CD4-positive, alpha-beta T cell treated with Interferon alpha-2 for 1 hour (primary cell): Measurements from ENCODE around the gene MCM7.
A peak's percentile ranks its signal among the peaks of the same experiment; 100 is the strongest.

Experiments
- DNase-seq, 2 donors: peaks; one replicate each; pipeline ENCODE4 v3.0.0-alpha.2; 2020 to 2022

MCM7 gene

GRCh38 chr7:100093054-100093453 is 8.1 kb downstream of the MCM7 start:
- no peak for DNase-seq

DNA sequence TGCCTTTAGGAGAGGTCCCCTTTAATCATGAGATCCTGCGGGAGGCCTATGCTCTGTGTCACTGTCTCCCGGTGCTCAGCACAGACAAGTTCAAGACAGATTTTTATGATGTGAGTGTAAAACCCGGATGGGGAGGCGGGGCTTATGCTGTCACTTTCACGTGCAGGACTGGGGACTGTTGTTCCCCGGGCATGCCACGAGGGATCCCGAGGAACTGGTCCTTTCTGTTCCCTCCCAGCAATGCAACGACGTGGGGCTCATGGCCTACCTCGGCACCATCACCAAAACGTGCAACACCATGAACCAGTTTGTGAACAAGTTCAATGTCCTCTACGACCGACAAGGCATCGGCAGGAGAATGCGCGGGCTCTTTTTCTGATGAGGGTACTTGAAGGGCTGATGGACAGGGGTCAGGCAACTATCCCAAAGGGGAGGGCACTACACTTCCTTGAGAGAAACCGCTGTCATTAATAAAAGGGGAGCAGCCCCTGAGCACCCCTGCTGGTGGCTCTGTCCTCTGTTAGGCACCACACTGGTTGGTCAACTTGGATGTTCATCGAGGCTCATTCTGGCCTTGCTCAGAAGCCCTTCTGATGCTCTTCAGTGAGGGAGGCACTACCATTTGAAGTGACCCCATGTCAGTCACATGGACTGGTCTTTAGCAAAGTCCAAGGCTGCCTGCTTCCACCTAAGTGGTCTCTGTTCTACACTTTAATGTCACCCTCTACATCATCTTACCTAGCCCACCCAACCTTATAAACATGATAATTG is 9.6 kb downstream of the MCM7 start:
- DNase-seq: no peak

GRCh38 chr7:100090527-100091410 is 10.4 kb downstream of the MCM7 start:
- DNase-seq: no peak

DNA sequence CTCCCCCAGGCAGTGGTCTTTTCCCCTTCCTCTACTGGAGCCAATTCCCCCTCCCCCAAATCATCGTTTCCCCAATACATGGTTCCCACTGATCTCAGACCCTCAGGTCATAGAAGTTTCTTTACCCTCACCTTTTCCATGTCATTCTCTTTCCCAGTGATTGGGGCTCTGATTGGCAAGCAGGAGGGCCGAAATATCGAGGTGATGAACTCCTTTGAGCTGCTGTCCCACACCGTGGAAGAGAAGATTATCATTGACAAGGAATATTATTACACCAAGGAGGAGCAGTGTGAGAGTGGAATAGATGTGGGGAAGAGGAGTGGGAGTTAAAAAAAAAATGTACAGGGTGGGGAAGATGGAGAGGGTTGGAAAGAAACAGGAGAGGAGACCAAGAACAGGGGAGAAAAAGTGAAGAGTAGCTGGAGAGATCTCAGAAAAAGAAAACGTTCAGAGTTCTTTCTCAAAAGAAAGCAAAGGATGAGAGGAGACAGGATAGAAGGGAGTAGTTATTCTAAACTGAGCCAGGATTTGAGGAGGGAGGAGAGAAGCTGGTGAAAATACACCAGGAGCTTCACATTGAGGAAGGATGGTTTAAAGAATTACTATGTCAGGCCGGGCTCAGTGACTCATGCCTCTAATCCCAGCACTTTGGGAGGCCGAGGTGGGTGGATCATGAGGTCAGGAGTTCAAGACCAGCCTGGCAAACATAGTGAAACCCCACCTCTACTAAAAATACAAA is 11.6 kb downstream of the MCM7 start:
- DNase-seq: no peak

GRCh38 chr7:100088621-100089457 is 12.4 kb downstream of the MCM7 start, which contains the start of gene COPS6:
COPS6 (plus strand) TSS chr7:100088969; CDS start chr7:100088991, 22 bp downstream.
- DNase-seq: peak; percentile 75 to 90

DNA sequence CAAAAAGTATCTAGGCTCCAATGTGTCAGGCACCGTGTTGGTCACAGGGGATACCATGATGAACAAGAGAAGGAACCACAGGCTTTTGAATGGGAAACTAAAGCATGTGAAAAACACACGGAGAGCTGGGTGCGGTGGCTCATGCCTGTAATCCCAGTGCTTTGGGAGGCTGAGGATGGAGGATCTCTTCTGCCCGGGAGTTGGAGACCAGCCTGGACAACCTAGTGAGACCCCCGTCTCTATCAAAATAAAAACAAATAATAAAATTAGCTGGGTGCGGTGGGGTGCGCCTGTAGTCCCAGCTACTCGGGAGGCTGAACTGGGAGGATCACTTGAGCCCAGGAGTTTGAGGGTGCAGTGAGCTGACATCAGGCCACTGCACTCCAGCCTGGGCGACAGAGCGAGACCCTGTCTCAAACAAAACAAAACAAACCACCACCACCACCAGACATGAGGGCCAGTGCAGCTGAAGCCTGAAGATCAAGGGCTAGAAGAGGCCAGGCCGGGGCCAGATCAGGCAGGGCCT is 13.0 kb downstream of the MCM7 start:
- no peak for DNase-seq

- DNase-seq: no peak
These were observed 14.0 kb downstream of the MCM7 start for GRCh38 chr7:100087055-100087750.

GRCh38 chr7:100085515-100085914 is 15.7 kb downstream of the MCM7 start:
- DNase-seq: no peak

- no peak for DNase-seq
These were observed 18.2 kb downstream of the MCM7 start for GRCh38 chr7:100082978-100083377.

DNA sequence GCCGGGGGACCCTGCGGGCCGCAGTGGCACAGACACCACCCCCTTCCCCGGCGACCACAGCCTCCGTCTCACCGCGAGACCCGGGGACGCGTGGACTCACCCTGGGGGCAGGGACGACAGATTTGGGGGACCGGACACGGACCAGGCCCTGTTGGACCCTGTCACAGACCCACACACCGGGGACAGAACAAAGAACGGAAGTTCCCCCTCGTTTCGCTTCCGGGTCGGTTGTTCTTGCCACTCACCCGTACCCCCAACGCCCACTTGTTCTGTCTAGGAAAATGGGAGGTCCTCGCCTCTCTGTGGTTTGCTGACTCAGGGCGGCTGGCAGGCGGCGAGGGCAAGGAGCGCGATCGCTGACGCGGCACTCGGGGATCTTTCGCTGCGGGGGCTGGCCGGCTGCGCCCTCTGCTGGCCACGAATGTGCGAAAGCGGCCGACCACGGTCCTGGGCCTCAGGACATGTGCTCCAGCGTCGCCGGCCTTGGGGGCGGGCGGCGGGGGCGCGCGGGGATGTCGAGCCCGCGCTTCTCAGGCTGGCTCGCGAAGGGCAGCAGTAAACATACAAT is 19.6 kb downstream of the MCM7 start, which contains the start of gene ZNF3:
ZNF3 (minus strand) TSS at position 189 of the 568 bp plus-strand sequence. CDS start 4,366 bp downstream, outside the sequence.
- DNase-seq: peak; percentile 98 to 99

DNA sequence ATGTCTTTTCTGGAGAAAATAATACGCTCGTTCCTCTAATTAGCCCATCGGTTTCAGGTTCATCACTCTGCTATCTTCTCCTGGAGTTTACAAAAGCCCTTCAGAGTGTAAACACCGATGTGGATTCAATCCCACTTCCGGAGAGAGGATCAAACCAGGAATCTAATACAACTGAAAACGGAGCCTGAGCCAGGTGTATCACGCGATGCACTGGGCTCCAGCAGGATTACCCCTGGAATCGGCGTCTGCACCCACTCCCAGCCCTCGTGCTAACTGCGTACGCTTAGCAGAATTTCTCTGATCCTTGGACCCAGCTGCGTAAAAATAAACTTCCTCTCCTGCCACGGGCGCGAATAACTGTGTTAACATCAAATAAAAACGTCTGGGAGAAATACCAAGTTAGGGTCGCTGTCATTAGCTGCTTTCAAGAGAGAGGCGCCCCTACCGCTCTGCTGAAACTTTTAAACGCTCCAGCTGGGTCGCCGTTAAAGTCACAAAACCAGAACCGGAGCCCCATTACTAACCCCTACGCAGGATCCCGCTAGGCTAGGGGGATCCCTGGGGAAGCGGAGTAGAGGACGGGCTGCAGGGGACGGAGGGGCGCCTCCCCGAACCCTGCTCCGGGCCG is 20.2 kb downstream of the MCM7 start:
- DNase-seq: peak in 1 of 2 donors; percentile 3

GRCh38 chr7:100079024-100079560 is 22.1 kb downstream of the MCM7 start:
- no peak for DNase-seq

- no peak for DNase-seq
These were observed 24.0 kb downstream of the MCM7 start for GRCh38 chr7:100077205-100077604.

- no peak for DNase-seq
These were observed 25.8 kb downstream of the MCM7 start for GRCh38 chr7:100075418-100075817.

- no peak for DNase-seq
These were observed 26.4 kb downstream of the MCM7 start for GRCh38 chr7:100074841-100075240.

- no peak for DNase-seq
These were observed 28.7 kb downstream of the MCM7 start for GRCh38 chr7:100072462-100072861.

DNA sequence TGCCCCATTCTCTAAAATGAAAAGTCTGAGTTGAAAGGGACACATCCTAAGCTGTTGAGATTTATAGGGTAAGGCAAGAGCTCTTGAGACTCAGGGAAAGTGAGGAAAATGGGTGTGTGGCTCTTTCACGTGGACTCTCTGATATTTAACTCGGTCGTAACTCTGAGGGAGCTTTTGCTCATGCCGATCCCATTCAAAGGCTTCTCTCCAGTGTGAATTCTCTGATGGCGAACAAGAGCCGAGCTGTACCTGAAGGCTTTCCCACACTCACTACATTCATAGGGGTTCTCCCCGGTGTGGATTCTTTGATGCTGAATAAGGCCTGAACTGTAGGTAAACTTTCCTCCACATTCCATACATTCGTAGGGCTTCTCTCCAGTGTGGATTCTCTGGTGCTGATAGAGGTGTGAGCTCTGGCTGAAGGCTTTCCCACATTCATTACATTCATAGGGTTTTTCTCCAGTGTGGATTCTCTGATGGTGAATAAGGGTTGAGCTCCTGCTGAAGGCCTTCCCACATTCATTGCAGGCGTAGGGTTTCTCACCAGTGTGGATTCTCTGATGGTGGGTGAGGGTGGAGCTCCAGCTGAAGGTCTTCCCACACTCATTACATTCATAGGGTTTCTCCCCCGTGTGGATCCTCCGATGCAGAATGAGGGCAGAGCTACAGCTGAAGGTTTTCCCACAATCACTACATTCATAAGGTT is 30.0 kb downstream of the MCM7 start:
- no peak for DNase-seq

DNA sequence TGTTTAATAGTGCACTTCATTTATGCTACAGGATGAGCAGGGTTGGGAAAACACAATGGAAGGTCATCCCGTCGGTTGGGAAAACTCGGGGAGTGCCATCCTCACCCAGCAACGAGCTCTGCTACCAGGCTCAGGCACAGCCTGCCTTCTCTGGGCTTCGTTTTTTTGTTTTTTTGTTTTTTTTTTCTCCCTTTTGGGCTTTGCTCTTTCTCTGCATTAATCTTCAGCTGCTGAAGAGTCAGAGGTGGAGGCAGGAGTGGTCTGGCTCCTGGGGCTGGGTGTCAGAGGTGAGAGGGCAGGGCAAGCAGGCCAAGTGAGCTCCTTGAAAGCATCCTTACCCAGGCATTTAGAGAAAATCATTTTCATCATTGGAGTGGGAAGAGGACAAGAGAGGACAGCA is 31.2 kb downstream of the MCM7 start:
- no peak for DNase-seq

GRCh38 chr7:100066953-100067352 is 34.2 kb downstream of the MCM7 start:
- no peak for DNase-seq
